DND-41 (cell line): ENCODE measurements around the gene CCN5.

Source experiments
- ATAC-seq: fragments of 200-7000 bp; cut with Tn5 transposase; 3 replicates; pipeline ENCODE4 v1.9.1; 2021; ENCODE audit warnings: low read depth; ENCODE audit not compliant: insufficient read depth
- DNase-seq: peaks from one replicate; pipeline ENCODE4 v3.0.0-alpha.2; 2020
- H2AFZ ChIP-seq: 2 replicates; pipeline ENCODE4 v1.6.0; 2012; ENCODE audit warnings: low read depth, low read length
- H3K27ac ChIP-seq: 2 replicates; pipeline ENCODE4 v1.5.1; 2012; ENCODE audit warnings: low read length, inconsistent platforms
- H3K27me3 ChIP-seq: fragments of 200-600 bp; sonication (generic); 2 replicates; pipeline ENCODE4 v1.6.0; 2012; ENCODE audit warnings: low read length, mild to moderate bottlenecking, inconsistent platforms; ENCODE audit not compliant: insufficient read depth, poor library complexity
- H3K36me3 ChIP-seq: 2 replicates; pipeline ENCODE4 v1.5.1; 2012; ENCODE audit warnings: low read length, inconsistent platforms; ENCODE audit not compliant: insufficient read depth
- H3K4me1 ChIP-seq: 2 replicates; pipeline ENCODE4 v1.5.1; 2012; ENCODE audit warnings: mild to moderate bottlenecking, low read length; ENCODE audit not compliant: insufficient read depth
- H3K4me2 ChIP-seq: 2 replicates; pipeline ENCODE4 v1.6.0; 2012; ENCODE audit warnings: mild to moderate bottlenecking, moderate library complexity, low read length, inconsistent platforms; ENCODE audit not compliant: insufficient read depth
- H3K4me3 ChIP-seq, 2 experiments: fragments of 200-600 bp in 1 of 2; shearing (Covaris generic) in 1 of 2; 2 replicates each; pipeline ENCODE4 v1.5.1; 2012 to 2016; ENCODE audit warnings: inconsistent platforms in 2 of 2, low read length in 2 of 2, mild to moderate bottlenecking in 2 of 2, low read depth in 1 of 2, moderate library complexity in 1 of 2
- H3K79me2 ChIP-seq: 2 replicates; pipeline ENCODE4 v1.6.0; 2012; ENCODE audit warnings: low read length, inconsistent platforms; ENCODE audit not compliant: insufficient read depth
- H3K9ac ChIP-seq: 2 replicates; pipeline ENCODE4 v1.6.0; 2012; ENCODE audit warnings: low read depth, mild to moderate bottlenecking, inconsistent platforms, low read length, moderate library complexity
- H3K9me3 ChIP-seq: 2 replicates; pipeline ENCODE4 v1.5.1; 2012; ENCODE audit warnings: low read length, moderate library complexity, mild to moderate bottlenecking, inconsistent platforms; ENCODE audit not compliant: insufficient read depth, severe bottlenecking
- H4K20me1 ChIP-seq: 2 replicates; pipeline ENCODE4 v1.6.0; 2012; ENCODE audit warnings: low read length; ENCODE audit not compliant: insufficient read depth
- EZH2 ChIP-seq: IDR thresholded peaks from 3 replicates; pipeline ENCODE4 v1.6.1; 2012; ENCODE audit warnings: borderline replicate concordance, low read depth, mild to moderate bottlenecking, moderate library complexity, low read length, inconsistent platforms; ENCODE audit not compliant: severe bottlenecking
- TF ChIP-seq, protein P1 (sequence below): IDR thresholded peaks from 2 replicates; pipeline ENCODE4 v1.5.1; 2012; ENCODE audit warnings: borderline replicate concordance, low read length, moderate library complexity, mild to moderate bottlenecking; ENCODE audit not compliant: poor library complexity, severe bottlenecking; ENCODE audit errors: extremely low read depth

The CCN5 gene

DNA sequence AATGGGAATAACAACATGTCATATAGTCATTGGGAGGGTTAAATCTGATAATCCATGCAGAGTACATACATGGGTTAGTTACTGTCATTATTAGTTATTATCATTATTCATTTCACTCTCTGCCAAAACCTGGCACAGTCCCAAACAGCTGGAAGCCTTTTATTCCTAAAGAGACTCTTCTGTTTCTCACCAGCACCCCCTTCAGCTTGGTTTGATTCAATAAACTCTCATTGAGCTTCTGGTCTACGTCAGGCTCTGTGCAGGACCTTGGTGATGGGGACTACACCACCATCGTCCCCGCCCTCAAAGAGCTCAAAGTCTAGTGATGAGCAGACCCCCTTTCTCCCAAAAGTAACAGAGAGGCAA is 32.8 kb downstream of the CCN5 start:
- no peak overlapping the region for H3K4me3 ChIP-seq

DNA sequence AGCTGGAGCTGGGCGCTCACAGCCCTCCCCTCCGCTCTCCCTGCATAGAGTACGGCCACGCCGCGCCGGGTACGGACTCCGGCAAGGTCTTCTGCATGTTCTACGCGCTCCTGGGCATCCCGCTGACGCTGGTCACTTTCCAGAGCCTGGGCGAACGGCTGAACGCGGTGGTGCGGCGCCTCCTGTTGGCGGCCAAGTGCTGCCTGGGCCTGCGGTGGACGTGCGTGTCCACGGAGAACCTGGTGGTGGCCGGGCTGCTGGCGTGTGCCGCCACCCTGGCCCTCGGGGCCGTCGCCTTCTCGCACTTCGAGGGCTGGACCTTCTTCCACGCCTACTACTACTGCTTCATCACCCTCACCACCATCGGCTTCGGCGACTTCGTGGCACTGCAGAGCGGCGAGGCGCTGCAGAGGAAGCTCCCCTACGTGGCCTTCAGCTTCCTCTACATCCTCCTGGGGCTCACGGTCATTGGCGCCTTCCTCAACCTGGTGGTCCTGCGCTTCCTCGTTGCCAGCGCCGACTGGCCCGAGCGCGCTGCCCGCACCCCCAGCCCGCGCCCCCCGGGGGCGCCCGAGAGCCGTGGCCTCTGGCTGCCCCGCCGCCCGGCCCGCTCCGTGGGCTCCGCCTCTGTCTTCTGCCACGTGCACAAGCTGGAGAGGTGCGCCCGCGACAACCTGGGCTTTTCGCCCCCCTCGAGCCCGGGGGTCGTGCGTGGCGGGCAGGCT is 35.1 kb downstream of the CCN5 start:
- ATAC-seq = no peak
- no peak overlapping the region for H3K4me2 ChIP-seq
- no peak overlapping the region for H3K27ac ChIP-seq
- no peak overlapping the region for H3K9ac ChIP-seq
- H3K79me2 ChIP-seq = no peaks in the 10 kb centered on the region
- no peaks in the 10 kb centered on the region for H3K36me3 ChIP-seq
- no peak for DNase-seq
- no peaks in the 10 kb centered on the region for H3K9me3 ChIP-seq
- peaks cover 19% of the 10 kb centered on the region for H3K27me3 ChIP-seq
- TF ChIP-seq, protein P1, sequence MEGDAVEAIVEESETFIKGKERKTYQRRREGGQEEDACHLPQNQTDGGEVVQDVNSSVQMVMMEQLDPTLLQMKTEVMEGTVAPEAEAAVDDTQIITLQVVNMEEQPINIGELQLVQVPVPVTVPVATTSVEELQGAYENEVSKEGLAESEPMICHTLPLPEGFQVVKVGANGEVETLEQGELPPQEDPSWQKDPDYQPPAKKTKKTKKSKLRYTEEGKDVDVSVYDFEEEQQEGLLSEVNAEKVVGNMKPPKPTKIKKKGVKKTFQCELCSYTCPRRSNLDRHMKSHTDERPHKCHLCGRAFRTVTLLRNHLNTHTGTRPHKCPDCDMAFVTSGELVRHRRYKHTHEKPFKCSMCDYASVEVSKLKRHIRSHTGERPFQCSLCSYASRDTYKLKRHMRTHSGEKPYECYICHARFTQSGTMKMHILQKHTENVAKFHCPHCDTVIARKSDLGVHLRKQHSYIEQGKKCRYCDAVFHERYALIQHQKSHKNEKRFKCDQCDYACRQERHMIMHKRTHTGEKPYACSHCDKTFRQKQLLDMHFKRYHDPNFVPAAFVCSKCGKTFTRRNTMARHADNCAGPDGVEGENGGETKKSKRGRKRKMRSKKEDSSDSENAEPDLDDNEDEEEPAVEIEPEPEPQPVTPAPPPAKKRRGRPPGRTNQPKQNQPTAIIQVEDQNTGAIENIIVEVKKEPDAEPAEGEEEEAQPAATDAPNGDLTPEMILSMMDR = peak; percentile 26
- TF ChIP-seq EZH2 = no peak
- no peaks in the 10 kb centered on the region for H3K4me1 ChIP-seq
- H4K20me1 ChIP-seq = no peaks in the 10 kb centered on the region; the same call in 1 of the 2 replicates
- H3K4me3 ChIP-seq = no peak overlapping the region
- no peak overlapping the region for H2AFZ ChIP-seq

More for the DNA sequence above, 32.8 kb downstream of the CCN5 start:
- H3K27ac ChIP-seq = no peak overlapping the region
- H4K20me1 ChIP-seq = no peaks in the 10 kb centered on the region
- H3K9ac ChIP-seq = no peak overlapping the region
- DNase-seq = no peak
- TF ChIP-seq, protein P1 = no peak
- no peak for TF ChIP-seq EZH2
- no peaks in the 10 kb centered on the region for H3K4me1 ChIP-seq
- no peak overlapping the region for H3K4me2 ChIP-seq
- no peak for ATAC-seq
- H3K79me2 ChIP-seq = no peaks in the 10 kb centered on the region
- H2AFZ ChIP-seq = no peak overlapping the region
- H3K9me3 ChIP-seq = no peaks in the 10 kb centered on the region
- peaks cover 29% of the 10 kb centered on the region for H3K27me3 ChIP-seq
- H3K36me3 ChIP-seq = no peaks in the 10 kb centered on the region

DNA sequence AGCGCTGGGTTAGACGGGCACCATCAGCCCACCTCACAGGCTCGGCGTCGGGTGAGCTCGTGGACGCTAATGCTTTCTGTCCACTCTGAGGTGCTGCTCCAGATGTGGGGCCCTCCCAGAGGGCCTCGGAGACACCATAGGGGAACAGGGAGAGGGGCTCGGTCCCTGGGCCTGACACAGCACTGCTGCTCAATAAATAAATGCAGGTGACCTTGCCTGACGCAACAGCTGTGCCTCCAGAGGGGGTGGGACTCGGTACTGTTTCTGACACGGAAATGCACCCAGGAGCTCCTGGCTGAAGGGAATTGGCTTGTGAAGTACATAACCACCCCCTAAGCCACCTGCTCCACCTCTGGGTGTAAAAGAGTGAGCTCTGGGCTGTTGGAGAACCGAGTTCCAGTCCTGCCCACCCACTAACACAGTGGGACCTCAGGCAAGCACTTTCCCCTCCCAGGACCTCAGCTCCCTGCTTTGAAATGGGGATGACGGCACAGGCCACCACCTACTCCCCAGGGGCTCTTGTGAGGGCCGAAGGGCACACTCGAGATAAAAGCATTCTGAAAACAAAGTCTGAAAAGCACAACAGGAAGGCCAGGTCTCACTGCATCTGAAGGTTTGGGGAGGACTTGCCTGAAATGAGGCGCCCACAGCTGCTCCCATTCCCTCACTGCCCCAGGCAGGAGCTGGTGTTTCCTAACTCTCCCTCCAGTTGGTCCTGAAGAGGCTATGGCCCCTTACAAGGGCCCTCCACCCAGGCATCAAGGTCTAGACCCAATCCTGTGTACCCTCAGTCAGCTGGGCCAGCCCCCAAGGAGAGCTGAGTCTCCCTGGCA is 37.1 kb downstream of the CCN5 start:
- H4K20me1 ChIP-seq = peaks cover 4% of the 10 kb centered on the region; the same call in 1 of the 2 replicates
- peaks cover under 1% of the 10 kb centered on the region for H3K27me3 ChIP-seq
- no peak overlapping the region for H3K4me2 ChIP-seq
- H3K27ac ChIP-seq = no peak overlapping the region
- no peaks in the 10 kb centered on the region for H3K4me1 ChIP-seq
- no peak for ATAC-seq
- H3K9ac ChIP-seq = no peak overlapping the region
- no peak overlapping the region for H3K4me3 ChIP-seq
- H3K36me3 ChIP-seq = no peaks in the 10 kb centered on the region
- no peak for DNase-seq
- H3K9me3 ChIP-seq = no peaks in the 10 kb centered on the region
- no peak for TF ChIP-seq EZH2
- TF ChIP-seq, protein P1 = no peak
- no peak overlapping the region for H2AFZ ChIP-seq
- H3K79me2 ChIP-seq = no peaks in the 10 kb centered on the region
